ENCODE measurements around the gene ZNF346.

The ZNF346 gene

DNA sequence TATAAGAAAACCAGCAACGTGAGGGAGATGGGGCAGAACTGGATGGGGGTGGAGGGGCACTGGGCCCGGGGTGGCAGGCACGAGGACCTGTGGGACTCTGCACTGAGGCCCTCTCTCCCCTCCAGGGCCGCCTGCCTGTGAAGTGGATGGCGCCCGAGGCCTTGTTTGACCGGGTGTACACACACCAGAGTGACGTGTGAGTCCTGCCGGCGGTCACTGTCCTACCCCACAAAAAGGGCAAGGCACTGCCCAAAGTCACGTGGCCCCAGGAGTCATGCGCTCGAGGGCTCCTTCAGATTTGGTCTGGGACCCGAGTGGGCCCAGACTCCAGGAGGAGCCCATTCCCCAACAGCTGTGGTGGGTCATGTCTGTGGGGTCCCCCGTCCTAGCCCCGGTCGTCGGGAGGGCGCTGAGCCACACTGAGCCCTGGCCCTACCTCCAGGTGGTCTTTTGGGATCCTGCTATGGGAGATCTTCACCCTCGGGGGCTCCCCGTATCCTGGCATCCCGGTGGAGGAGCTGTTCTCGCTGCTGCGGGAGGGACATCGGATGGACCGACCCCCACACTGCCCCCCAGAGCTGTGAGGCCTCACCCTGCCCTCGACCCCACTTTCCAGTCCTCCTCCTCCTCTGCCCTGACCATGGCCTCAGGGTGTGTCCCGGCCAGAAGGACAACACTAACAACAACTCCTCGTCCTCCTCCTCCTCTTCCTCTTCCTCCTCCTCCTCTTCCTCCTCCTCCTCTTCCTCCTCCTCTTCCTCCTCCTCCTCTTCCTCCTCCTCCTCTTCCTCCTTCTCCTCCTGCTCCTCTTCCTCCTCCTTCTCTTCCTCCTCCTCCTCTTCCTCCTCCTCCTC is 73.9 kb downstream of the ZNF346 start:
- no peak for DNase-seq

DNA sequence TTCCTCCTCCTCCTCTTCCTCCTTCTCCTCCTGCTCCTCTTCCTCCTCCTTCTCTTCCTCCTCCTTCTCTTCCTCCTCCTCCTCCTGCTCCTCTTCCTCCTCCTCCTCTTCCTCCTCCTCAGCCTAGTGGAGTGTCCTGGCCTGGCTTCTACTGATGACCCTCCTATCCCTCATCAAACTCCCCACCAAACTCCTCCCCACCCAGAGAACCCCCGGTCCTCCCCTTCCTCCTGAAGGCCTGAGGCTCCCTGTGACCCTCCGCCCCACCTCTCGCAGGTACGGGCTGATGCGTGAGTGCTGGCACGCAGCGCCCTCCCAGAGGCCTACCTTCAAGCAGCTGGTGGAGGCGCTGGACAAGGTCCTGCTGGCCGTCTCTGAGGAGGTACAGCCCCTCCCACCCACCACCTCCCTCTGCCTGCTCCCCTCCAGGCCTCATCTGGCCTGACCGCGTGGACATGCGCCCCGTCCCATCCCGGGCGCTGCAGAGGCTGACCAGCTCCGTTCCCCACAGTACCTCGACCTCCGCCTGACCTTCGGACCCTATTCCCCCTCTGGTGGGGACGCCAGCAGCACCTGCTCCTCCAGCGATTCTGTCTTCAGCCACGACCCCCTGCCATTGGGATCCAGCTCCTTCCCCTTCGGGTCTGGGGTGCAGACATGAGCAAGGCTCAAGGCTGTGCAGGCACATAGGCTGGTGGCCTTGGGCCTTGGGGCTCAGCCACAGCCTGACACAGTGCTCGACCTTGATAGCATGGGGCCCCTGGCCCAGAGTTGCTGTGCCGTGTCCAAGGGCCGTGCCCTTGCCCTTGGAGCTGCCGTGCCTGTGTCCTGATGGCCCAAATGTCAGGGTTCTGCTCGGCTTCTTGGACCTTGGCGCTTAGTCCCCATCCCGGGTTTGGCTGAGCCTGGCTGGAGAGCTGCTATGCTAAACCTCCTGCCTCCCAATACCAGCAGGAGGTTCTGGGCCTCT is 74.8 kb downstream of the ZNF346 start:
- DNase-seq = no peak

- DNase-seq = no peak
These were observed 75.6 kb downstream of the ZNF346 start for GRCh38 chr5:177098120-177098469.

GRCh38 chr5:177098470-177099141 is 76.1 kb downstream of the ZNF346 start:
- DNase-seq = no peak

DNA sequence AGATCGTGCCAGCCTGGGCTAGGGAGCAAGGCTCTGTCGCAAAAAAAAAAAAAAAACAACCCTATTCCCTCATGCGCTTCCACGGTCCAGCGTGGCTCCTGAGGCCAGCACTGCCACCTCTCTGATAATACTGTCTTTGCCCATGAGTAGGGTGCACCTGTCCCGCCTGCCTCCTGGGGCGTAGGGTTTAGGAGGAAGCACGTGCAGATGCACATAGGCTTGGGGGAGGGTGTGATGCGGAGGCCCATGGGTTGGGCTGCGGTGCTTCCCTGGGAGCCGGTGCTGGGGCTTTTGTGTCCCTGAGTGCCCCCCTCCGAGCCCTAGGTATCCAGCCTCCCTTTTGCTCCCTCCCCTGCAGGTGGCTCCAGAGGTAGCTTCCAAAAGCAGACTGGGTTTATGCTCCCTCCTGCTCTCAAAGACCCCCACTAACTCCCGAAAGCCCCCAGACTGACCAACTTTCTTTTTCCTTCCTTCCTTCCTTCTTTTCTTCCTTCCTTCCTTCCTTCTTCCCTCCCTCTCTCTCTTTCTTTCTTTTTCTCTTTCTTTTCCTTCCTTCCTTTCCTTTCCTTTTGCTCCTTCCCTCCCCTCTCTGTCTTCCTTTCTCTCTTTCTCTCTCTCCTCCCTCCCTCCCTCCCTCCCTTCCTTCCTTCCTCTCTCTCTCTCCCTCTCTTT is 77.1 kb downstream of the ZNF346 start:
- DNase-seq = no peak

DNA sequence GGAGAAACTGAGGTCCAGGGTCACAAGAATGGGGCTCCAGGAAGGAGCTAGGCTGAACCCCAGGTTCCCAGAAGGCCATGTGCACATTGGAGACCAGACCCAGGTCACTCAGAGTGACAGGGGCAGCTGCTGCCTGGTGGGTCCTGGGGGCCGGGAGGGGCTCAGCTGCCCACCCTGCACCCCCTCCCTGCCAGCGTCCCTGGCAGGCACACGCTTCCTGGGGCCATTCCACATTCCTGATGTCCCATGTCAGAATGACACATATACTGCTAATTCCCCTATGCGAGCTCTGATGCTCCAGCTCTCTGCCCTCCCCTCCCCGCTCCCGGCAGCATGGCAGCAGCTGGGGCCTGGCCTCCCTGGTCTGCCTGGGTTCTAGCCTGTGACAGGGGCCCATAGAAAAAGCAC is 78.2 kb downstream of the ZNF346 start:
- DNase-seq = no peak

- DNase-seq = no peak
These were observed 81.2 kb downstream of the ZNF346 start for GRCh38 chr5:177103523-177104253.

- no peak for DNase-seq
These were observed 83.4 kb downstream of the ZNF346 start for GRCh38 chr5:177105691-177106476.

- no peak for DNase-seq
These were observed 84.7 kb downstream of the ZNF346 start for GRCh38 chr5:177107159-177107558.

DNA sequence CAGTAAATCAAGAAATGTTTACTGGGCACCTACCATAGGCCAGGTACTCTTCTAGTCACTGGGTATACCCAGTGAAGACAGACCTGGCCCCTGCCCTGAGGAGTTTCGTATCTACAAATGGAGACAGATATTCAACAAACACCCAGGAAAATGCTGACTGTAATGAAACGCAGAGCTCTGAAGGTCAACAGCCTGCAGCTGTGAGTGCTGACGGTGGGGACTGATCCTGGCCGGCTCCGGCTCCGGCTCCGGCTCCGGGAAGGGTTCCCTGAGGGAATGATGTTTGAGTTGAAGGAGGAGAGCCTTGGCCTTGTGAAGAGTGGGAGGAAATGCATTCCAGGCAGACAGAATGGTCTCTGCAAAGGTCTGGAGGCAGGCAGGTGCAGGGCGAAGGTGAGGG is 87.3 kb downstream of the ZNF346 start:
- DNase-seq = no peak

GRCh38 chr5:177111720-177112394 is 89.4 kb downstream of the ZNF346 start:
- peak; percentile 70 for DNase-seq

DNA sequence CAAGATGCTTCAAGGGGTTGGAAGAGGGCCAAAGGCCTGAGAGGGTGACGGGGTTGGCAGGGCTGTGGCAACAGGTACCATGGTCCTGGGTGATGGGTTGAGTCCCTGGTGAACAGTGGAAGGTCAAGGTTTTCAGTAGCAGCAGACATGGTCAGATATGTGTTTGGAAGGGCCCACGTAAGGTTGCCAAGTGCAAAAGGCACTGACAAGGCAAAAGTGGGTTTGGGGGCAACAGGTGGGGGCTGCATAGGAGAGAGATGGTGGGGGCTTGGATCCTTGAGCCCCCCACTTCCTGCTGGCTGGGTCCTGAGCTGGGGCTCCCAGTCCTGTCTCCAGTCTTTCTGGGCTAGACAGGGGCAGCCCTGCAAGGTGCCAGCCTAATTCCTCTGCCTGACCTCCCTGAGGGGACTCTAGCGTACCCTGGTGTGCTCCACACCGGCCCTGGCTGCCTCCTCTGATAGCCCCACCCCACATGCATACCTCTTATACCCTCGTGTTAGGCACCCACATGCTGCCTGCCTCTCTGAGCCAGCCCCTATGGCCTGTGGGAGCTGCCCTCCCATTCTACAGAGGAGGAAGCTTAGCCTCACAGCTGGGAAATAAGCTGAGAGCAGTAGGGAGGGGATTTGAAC is 90.2 kb downstream of the ZNF346 start:
- DNase-seq = no peak

DNA sequence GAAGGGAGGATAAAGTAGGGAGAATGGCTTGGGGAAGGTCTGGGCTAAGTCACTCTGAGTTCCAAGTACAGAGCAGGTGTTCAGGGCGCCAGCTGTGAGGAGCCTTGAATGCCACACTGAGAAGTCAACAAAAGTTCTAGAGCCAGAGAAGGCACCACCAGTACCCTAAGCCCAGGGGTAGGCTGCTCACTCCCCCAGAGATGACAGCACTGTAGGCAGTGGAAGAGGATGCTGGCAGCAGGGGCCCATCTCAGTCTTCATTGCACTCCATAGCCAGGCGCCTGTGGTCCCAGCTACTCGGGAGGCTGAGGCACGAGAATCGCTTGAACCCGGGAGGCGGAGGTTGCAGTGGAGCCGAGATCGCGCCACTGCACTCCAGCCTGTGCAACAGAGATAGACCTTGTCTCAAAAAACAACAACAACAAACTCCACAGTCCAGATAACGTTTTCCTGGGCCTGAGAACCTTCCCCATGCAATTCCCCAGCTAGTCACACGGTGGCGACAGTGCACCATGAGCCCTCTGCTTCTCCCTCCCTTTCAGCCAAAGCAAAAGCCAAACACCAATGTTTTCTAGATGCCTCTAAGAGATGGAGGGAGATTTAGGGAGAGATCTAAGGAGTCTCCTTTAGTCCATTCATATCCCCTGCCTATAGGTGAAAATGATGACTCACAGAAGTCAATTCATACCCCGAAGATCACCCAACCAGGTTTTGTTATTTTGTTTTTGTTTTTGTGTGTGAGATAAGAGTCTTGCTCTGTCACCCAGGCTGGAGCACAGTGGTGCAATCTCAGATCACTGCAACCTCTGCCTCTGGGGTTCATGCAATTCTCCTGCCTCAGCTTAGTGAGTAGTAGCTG is 91.3 kb downstream of the ZNF346 start:
- DNase-seq = peak; percentile 84

DNA sequence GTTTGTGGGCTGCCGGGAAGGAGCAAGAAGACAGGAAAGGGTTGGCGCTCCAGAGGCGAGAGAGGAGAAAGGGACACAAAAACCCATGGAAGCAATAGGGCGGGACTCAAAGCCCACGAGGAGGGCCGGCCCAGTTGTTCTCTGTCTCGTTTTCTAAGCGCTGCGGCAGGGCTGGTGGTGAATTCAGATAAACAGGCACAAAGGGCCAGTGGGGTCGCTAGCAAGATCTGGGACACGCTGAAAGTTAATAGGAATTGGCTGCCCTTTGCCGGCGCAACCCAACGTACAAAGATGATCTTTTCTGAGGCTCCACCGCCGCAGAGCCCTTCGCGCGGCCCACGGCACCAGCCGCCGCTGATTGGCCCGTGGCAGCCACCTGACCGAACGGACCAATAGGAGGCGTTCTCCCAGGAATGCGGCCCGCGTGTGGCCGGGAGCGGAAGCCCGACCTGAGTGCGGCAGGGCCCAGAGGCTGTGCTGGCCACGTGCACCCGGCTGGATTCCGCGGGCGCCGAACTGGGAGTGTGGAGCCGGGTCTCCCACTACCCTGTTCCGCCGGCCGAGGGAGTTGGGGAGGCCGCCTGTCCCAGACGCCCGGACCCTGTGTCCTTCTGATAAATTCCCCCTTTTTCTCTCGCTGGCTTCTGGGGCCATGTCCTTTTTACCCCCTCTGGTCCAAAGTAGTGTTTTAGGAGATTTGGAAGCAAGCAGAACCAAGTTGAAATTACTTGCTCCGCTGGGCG is 94.3 kb downstream of the ZNF346 start:
- DNase-seq = peak; percentile 86

DNA sequence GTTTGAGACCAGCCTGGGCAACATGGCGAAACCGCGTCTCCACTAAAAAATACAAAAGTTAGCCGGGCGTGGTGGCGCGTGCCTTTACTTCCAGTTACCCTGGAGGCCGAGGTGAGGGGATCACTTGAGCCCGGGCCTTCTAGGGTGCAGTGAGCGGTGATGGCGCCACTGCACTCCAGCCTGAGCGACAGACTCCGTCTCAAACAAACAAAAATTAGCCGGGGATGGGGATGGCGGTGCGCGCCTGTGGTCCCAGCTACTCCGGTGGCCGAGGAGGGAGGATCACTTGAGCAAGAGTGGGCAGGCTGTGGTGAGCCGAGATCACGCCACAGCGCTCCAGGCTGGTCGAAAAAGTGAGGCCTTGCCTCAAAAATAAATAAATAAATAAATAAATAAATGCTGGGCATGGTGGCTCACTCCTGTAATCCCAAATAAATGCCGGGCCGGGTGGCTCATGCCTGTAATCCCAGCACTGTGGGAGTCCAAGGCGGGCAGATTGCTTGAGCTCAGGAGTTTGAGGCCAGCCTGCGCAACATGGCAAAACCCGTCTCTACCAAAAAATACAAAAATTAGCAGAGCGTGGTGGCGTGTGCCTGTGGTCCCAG is 95.0 kb downstream of the ZNF346 start:
- no peak for DNase-seq

DNA sequence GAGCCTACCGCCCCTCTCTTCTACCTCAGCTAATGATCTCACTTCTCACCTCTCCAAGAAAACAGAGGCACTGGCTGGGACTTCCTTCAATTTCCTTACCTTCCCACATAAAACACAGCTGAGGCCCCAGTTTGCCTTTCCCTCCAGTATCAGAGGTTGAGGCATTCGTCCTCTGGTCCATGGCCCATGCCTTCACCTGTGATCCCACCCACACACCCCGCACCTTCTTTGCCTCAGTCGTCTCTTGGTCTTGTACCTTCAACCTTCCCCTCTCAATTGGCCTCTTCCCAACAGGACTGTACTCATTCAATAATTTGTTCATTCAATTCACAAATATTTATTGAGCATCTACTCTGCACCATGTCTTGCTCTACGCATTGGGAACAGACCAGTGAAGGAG is 100.1 kb downstream of the ZNF346 start:
- DNase-seq = no peak

GRCh38 chr5:177123789-177124485 is 101.4 kb downstream of the ZNF346 start:
- DNase-seq = no peak

All from stimulated activated CD4-positive, alpha-beta T cell treated with anti-CD3 and anti-CD28 coated beads, Interleukin-4, amount 100 ng/mL, for 24 hours (primary cell).